HUES6 (cell line): ENCODE data around the gene SLC66A3.

Source experiments
- H3K27ac ChIP-seq: 2 replicates; pipeline ENCODE4 v1.7.0; 2013; ENCODE audit warnings: low read depth, mild to moderate bottlenecking, low read length, inconsistent platforms
- H3K27me3 ChIP-seq: 2 replicates; pipeline ENCODE4 v1.6.1; 2013; ENCODE audit warnings: low read length; ENCODE audit not compliant: control insufficient read depth, insufficient read depth
- H3K36me3 ChIP-seq: 2 replicates; pipeline ENCODE4 v1.6.1; 2013; ENCODE audit warnings: low read length; ENCODE audit not compliant: control insufficient read depth, insufficient read depth
- H3K4me1 ChIP-seq: 2 replicates; pipeline ENCODE4 v1.6.1; 2013; ENCODE audit warnings: low read length; ENCODE audit not compliant: control insufficient read depth, insufficient read depth
- H3K4me3 ChIP-seq: 2 replicates; pipeline ENCODE4 v1.5.1; 2013; ENCODE audit warnings: low read depth, low read length
- H3K9ac ChIP-seq: one replicate; pipeline ENCODE4 v1.6.1; 2013; ENCODE audit warnings: mild to moderate bottlenecking, low read length
- H3K9me3 ChIP-seq: 2 replicates; pipeline ENCODE4 v1.6.1; 2013; ENCODE audit warnings: low read depth, low read length; ENCODE audit not compliant: control insufficient read depth, insufficient read depth

SLC66A3 gene

GRCh38 chr2:11166476-11166875, 11.2 kb downstream of the SLC66A3 start:
- Histone ChIP-seq H3K9me3 (no peaks in the 10 kb centered on the region), H3K27me3 (no peaks in the 10 kb centered on the region), H3K36me3 (no peaks in the 10 kb centered on the region), H3K4me1 (no peaks in the 10 kb centered on the region; the same call in 1 of the 2 replicates), H3K27ac (no peak overlapping the region), H3K9ac (no peak overlapping the region), H3K4me3 (no peak overlapping the region)

- H3K9ac ChIP-seq, result no peak overlapping the region
- no peak overlapping the region for H3K4me3 ChIP-seq
- H3K27ac ChIP-seq, result no peak overlapping the region
- H3K27me3 ChIP-seq, result no peaks in the 10 kb centered on the region
- no peaks in the 10 kb centered on the region for H3K36me3 ChIP-seq
- H3K4me1 ChIP-seq, result no peaks in the 10 kb centered on the region; the same call in 1 of the 2 replicates
- no peaks in the 10 kb centered on the region for H3K9me3 ChIP-seq
Measured at GRCh38 chr2:11168488-11168887, 13.2 kb downstream of the SLC66A3 start.

DNA sequence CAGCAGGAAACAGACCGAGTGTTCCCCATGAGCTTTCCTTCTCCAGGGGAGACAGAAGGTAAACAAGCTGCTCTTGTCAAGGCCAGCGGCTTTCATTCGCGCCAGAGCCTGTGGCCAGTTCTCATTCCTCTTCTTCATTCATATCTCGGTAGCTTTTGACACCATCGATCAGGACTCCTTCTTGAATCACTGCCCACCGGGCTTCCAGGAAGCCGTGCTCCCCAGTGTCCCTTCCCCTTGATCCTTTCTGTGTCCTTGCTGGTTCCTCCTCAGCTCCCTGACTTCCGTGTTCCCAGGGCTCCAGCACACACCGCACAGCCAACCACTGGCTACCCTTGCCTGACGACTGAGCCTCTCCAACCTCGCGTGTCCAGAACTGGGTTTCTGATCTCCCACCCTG, 14.1 kb downstream of the SLC66A3 start:
- Histone ChIP-seq H3K4me1 (no peaks in the 10 kb centered on the region; the same call in 1 of the 2 replicates), H3K4me3 (no peak overlapping the region), H3K27ac (no peak overlapping the region), H3K27me3 (no peaks in the 10 kb centered on the region), H3K36me3 (no peaks in the 10 kb centered on the region), H3K9ac (no peak overlapping the region), H3K9me3 (no peaks in the 10 kb centered on the region)

DNA sequence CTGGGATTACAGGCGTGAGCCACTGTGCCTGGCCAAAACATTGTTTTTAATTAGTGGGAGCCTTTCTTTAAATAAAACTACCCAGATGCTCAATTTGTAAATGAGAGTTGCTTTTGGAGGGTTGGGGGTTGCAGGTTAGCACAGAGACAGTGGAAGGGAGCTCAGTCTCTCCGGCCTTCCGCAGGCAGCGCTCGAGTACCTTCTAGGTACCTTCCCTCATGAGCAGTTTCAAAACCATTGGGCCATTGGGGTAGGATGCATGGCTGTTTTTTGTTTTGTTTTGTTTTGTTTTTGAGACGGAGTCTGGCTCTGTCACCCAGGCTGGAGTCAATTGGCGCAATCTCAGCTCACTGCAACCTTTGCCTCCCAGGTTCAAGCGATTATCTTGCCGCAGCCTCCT, 19.0 kb downstream of the SLC66A3 start:
- no peak overlapping the region for H3K27ac ChIP-seq
- H3K36me3 ChIP-seq, result peaks cover 1% of the 10 kb centered on the region; the same call in 1 of the 2 replicates
- no peak overlapping the region for H3K9ac ChIP-seq
- no peaks in the 10 kb centered on the region; the same call in 1 of the 2 replicates for H3K4me1 ChIP-seq
- no peaks in the 10 kb centered on the region for H3K27me3 ChIP-seq
- no peaks in the 10 kb centered on the region for H3K9me3 ChIP-seq
- H3K4me3 ChIP-seq, result no peak overlapping the region

DNA sequence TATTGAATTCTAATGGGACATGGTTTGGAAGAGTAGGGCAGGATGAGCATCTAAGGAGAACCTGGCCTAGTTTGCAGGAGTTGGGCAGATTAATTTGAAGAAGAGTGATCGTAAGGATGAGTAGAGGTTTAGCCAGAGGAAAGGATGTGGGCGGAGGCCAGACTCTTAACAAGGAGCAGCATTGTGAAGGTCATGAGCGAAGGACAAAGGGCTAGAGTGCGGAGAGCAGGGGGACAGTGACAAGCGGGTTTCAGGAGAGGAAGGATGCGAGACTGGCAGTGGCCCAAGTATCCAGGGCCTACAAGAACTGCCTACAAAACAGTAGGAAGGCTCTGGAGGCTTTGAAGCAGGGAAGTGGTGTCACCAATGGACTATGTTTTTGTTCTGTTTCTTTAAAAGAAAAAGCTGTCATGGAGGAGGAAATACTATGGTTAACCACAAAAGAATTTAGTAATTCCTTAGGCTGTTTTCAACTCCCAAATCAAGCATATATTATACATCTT, 20.1 kb downstream of the SLC66A3 start:
- Histone ChIP-seq H3K4me1 (no peaks in the 10 kb centered on the region), H3K9ac (no peak overlapping the region), H3K4me3 (no peak overlapping the region), H3K9me3 (no peaks in the 10 kb centered on the region), H3K27ac (no peak overlapping the region), H3K27me3 (no peaks in the 10 kb centered on the region), H3K36me3 (peaks cover 3% of the 10 kb centered on the region; the same call in 1 of the 2 replicates)

DNA sequence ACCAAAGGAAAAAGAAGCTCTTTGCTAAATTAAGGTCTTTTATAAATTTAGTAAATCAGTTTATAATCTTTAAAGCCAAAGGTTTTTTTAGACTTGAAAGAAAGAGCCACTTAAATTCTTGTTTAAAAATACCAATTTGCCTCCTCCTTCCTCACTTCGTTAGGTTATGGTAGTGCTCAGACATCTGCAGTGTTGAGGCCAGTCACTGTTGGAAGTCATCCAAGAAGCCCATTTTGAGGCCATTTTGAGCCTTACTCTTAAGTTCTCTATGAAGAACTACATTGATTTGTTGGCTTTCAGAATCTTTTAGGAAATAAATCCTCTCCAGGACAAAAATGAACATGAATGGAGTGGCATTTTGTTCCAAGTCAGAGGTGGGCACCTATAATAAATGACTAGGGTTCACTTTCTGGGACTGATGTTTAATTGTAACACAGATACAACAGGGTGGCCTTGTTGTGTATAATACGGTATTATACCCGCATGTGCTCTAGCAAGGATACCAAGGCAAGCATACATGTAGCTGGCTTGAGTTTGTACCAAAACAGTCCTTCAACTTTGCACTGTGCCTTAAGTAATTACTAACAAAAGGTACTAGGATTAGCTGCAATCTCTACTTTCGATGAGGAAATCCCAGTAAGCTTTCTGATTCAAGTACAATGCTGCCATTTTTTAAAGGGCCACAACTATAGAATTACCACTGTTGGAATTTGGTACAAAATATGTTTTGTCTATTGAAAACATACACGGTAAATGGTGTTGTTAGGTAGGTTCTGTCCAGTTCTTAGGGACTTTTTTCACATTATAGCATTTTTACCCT, 22.8 kb downstream of the SLC66A3 start:
- Histone ChIP-seq H3K4me1 (no peaks in the 10 kb centered on the region), H3K27ac (no peak overlapping the region), H3K27me3 (no peaks in the 10 kb centered on the region), H3K36me3 (peaks cover 14% of the 10 kb centered on the region), H3K9me3 (no peaks in the 10 kb centered on the region), H3K4me3 (no peak overlapping the region), H3K9ac (no peak overlapping the region)

DNA sequence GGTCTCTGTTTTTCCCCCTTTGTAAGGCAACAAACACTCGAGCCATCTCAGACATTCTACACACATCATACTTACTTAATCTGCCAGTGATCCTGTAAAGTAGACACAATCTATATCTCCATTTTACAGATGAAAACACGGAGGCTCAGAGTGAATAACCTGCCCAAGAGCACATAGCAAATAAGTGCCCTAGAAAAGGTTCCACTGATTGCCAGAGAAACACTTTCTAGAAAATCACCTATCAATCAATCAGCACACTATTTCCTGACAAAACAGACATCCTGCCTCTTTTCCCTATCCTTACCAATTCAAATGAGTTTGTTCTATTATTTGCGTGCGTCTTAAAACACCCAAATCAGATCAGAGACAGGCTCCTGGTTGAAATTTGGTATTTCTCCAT, 23.9 kb downstream of the SLC66A3 start:
- Histone ChIP-seq H3K9me3 (no peaks in the 10 kb centered on the region), H3K27me3 (no peaks in the 10 kb centered on the region), H3K4me3 (no peak overlapping the region), H3K4me1 (no peaks in the 10 kb centered on the region), H3K27ac (no peak overlapping the region), H3K36me3 (peaks cover 18% of the 10 kb centered on the region), H3K9ac (no peak overlapping the region)

- H3K36me3 ChIP-seq, result peaks cover 19% of the 10 kb centered on the region
Measured at GRCh38 chr2:11179899-11180298, 24.6 kb downstream of the SLC66A3 start.

GRCh38 chr2:11180653-11181052, 25.4 kb downstream of the SLC66A3 start:
- Histone ChIP-seq H3K27me3 (no peaks in the 10 kb centered on the region), H3K4me1 (no peaks in the 10 kb centered on the region), H3K4me3 (no peak overlapping the region), H3K36me3 (peaks cover 23% of the 10 kb centered on the region), H3K9me3 (no peaks in the 10 kb centered on the region), H3K27ac (no peak overlapping the region), H3K9ac (no peak overlapping the region)

More at GRCh38 chr2:11179899-11180298, 24.6 kb downstream of the SLC66A3 start:
- no peak overlapping the region for H3K27ac ChIP-seq
- H3K27me3 ChIP-seq, result no peaks in the 10 kb centered on the region
- no peaks in the 10 kb centered on the region for H3K9me3 ChIP-seq
- H3K9ac ChIP-seq, result no peak overlapping the region
- no peak overlapping the region for H3K4me3 ChIP-seq
- no peaks in the 10 kb centered on the region for H3K4me1 ChIP-seq

GRCh38 chr2:11182951-11183350, 27.7 kb downstream of the SLC66A3 start:
- no peak overlapping the region for H3K27ac ChIP-seq
- H3K9ac ChIP-seq, result no peak overlapping the region
- H3K36me3 ChIP-seq, result peaks cover 42% of the 10 kb centered on the region
- H3K4me3 ChIP-seq, result no peak overlapping the region
- H3K27me3 ChIP-seq, result no peaks in the 10 kb centered on the region
- no peaks in the 10 kb centered on the region for H3K4me1 ChIP-seq
- H3K9me3 ChIP-seq, result no peaks in the 10 kb centered on the region

DNA sequence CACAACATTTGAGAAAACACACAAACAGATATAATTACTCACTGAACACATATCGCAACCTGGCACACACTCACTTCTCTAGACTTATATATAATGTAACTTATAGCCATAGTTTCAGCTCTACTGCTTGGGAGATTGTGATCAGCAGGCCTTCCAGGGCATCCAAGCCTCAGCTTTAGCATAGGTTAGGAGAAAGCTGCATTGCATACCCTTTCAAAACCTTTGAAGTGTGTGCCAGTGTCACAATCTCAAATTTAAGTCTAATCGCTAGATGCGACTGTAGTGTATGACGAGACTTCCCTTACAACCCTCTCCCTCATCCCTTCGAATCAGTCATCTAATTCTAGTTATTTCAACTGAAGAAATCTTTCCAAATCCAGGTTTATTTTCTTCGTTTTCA, 30.9 kb downstream of the SLC66A3 start:
- H3K9ac ChIP-seq, result no peak overlapping the region
- H3K36me3 ChIP-seq, result peaks cover 56% of the 10 kb centered on the region
- no peaks in the 10 kb centered on the region for H3K27me3 ChIP-seq
- H3K4me3 ChIP-seq, result no peak overlapping the region
- H3K9me3 ChIP-seq, result no peaks in the 10 kb centered on the region
- H3K27ac ChIP-seq, result no peak overlapping the region
- H3K4me1 ChIP-seq, result no peaks in the 10 kb centered on the region
